HepG2 (cell line): Measurements from ENCODE around the gene ATPAF1. TPM values are rescaled to one million over a fixed set of nuclear protein-coding genes. Genes with fewer than 3 reads are reported as not detected.

Source experiments
- ATAC-seq: fragments of 200-7000 bp; cut with Tn5 transposase; 3 replicates; pipeline ENCODE4 v1.9.1; 2020; ENCODE audit warnings: mild to moderate bottlenecking, moderate library complexity
- BruUV-seq: library from RNA; stranded (reverse); fragments of 400-500 nt; replicated peaks from 2 replicates; lab custom pipeline; 2021; lab: Mats Ljungman, UMichigan
- CTCF ChIA-PET: fragments of 300-600 bp; formaldehyde crosslinking; extraction: SDS; loops from one replicate; lab custom pipeline; 2021; ENCODE audit warnings: low total read pairs, inconsistent platforms, low intra/inter-chr PET ratio; lab: Yijun Ruan, JAX
- POLR2A ChIA-PET: fragments of 350-600 bp; sonication (Branson Sonifier 250); formaldehyde crosslinking; loops from one replicate; lab custom pipeline; 2020; ENCODE audit warnings: antibody characterized with exemption, inconsistent platforms; lab: Yijun Ruan, JAX
- DNase-seq: peaks from one replicate; pipeline ENCODE4 v3.0.0-alpha.2; 2015; ENCODE audit warnings: low spot score
- FAIRE-seq: peaks from 3 replicates; lab custom pipeline; 2011; peaks lifted over from hg19 to GRCh38; lab: Jason Lieb, UNC
- H2AFZ ChIP-seq: one replicate; pipeline ENCODE4 v1.6.1; 2011; ENCODE audit warnings: low read length, inconsistent platforms
- H3K27ac ChIP-seq: fragments of 300-600 bp; 3 replicates; pipeline ENCODE4 v1.8.0; 2011; ENCODE audit warnings: mixed run types, mild to moderate bottlenecking, mixed read lengths, low read length, inconsistent platforms; ENCODE audit not compliant: insufficient read depth; ENCODE audit errors: extremely low read length
- H3K27me3 ChIP-seq, 2 experiments: fragments of 200-600 bp in 1 of 2; 2 replicates in 1 of 2; 3 replicates in 1 of 2; pipeline versions ENCODE4 v1.6.0 to v1.8.0; 2011; ENCODE audit warnings: low read length in 2 of 2, mild to moderate bottlenecking in 2 of 2, moderate library complexity in 2 of 2, inconsistent platforms in 1 of 2; ENCODE audit not compliant: insufficient read depth in 2 of 2, control insufficient read depth in 1 of 2
- H3K36me3 ChIP-seq, 2 experiments: fragments of 200-600 bp in 1 of 2; replicated peaks in 1 of 2; 2 replicates in 1 of 2; 3 replicates in 1 of 2; pipeline versions ENCODE4 v1.5.1 to v1.8.0; 2011; ENCODE audit warnings: low read length in 2 of 2, inconsistent platforms in 1 of 2; ENCODE audit not compliant: insufficient read depth in 2 of 2, control insufficient read depth in 1 of 2
- H3K4me1 ChIP-seq: 2 replicates; pipeline ENCODE4 v1.5.1; 2012; ENCODE audit warnings: low read length, inconsistent platforms; ENCODE audit not compliant: insufficient read depth
- H3K4me2 ChIP-seq: 2 replicates; pipeline ENCODE4 v1.6.0; 2011; ENCODE audit warnings: low read depth, low read length, inconsistent platforms
- H3K4me3 ChIP-seq, 3 experiments: fragments of 200-600 bp in 1 of 3; sonication (generic), shearing (Covaris generic) in 1 of 3; replicated peaks in 1 of 3; 2 replicates each; pipeline ENCODE4 v1.5.1; 2011 to 2016; ENCODE audit warnings: low read length in 3 of 3, inconsistent platforms in 2 of 3, low read depth in 2 of 3, mild to moderate bottlenecking in 2 of 3, control low read depth in 1 of 3, mixed read lengths in 1 of 3; ENCODE audit not compliant: insufficient read depth in 1 of 3
- H3K79me2 ChIP-seq: one replicate; pipeline ENCODE4 v1.6.1; 2011; ENCODE audit warnings: low read length, inconsistent platforms; ENCODE audit not compliant: insufficient read depth
- H3K9ac ChIP-seq: 2 replicates; pipeline ENCODE4 v1.6.0; 2011; ENCODE audit warnings: mild to moderate bottlenecking, low read depth, low read length, inconsistent platforms; ENCODE audit not compliant: insufficient read depth
- H3K9me3 ChIP-seq: 2 replicates; pipeline ENCODE4 v1.5.1; 2012; ENCODE audit warnings: mild to moderate bottlenecking, low read length
- H4K20me1 ChIP-seq: 2 replicates; pipeline ENCODE4 v1.6.0; 2011; ENCODE audit warnings: inconsistent platforms, mild to moderate bottlenecking, low read length, moderate library complexity; ENCODE audit not compliant: insufficient read depth
- ADNP ChIP-seq: sonication (generic); formaldehyde crosslinking; IDR thresholded peaks from 2 replicates; pipeline ENCODE4 v1.4.0; 2020; ENCODE audit warnings: missing genetic modification reagents
- CBFB ChIP-seq: sonication (generic); formaldehyde crosslinking; IDR thresholded peaks from 2 replicates; pipeline ENCODE4 v1.4.0; 2020; ENCODE audit warnings: missing genetic modification reagents
- FOXK2 ChIP-seq: fragments of 450-650 bp; IDR thresholded peaks from 2 replicates; pipeline ENCODE4 v1.6.1; 2016
- HMG20A ChIP-seq: IDR thresholded peaks from 2 replicates; pipeline ENCODE4 v1.6.1; 2016; ENCODE audit warnings: borderline replicate concordance
- MTERF4 ChIP-seq: sonication (generic); formaldehyde crosslinking; IDR thresholded peaks from 2 replicates; pipeline ENCODE4 v1.8.0; 2023; ENCODE audit warnings: mild to moderate bottlenecking, missing genetic modification reagents
- RORA ChIP-seq: sonication (generic); formaldehyde crosslinking; IDR thresholded peaks from 2 replicates; pipeline ENCODE4 v1.5.0; 2020; ENCODE audit warnings: mild to moderate bottlenecking, missing genetic modification reagents, moderate library complexity
- TAF1 ChIP-seq: sonication (generic); formaldehyde crosslinking; IDR thresholded peaks from 2 replicates; pipeline ENCODE4 v1.4.0; 2020; ENCODE audit warnings: missing genetic modification reagents
- ZKSCAN1 ChIP-seq: fragments of 150-350 bp; IDR thresholded peaks from 2 replicates; pipeline ENCODE4 v1.6.1; 2014; ENCODE audit warnings: low read length
- ZNF564 ChIP-seq: sonication (generic); formaldehyde crosslinking; IDR thresholded peaks from 2 replicates; pipeline ENCODE4 v1.8.1; 2023; ENCODE audit warnings: mild to moderate bottlenecking, missing genetic modification reagents
- ZNF788 ChIP-seq: sonication (generic); formaldehyde crosslinking; IDR thresholded peaks from 2 replicates; pipeline ENCODE4 v1.5.0; 2020; ENCODE audit warnings: mild to moderate bottlenecking, missing genetic modification reagents, borderline replicate concordance
- WGBS: methylation state at CpG from one replicate; pipeline ENCODE4 v1.1.6; 2017; ENCODE audit warnings: low lambda C conversion rate; 5-methylcytosine and 5-hydroxymethylcytosine counted together
- in situ Hi-C: cut with HindIII; loops from 2 replicates; pipeline ENCODE4 v1.10.0; 2017; ENCODE audit warnings: low pct_unique_long_range_greater_than_20kb; ENCODE audit not compliant: extremely low pct_ligation_motif_present
- intact Hi-C: fragments of 100-400 bp; cut with micrococcal nuclease; formaldehyde crosslinking; loops from one replicate; pipeline ENCODE4 v1.10.0; 2022; ENCODE audit not compliant: unreplicated experiment
- polyA plus RNA-seq, 8 experiments: library from polyadenylated mRNA; depleted of rRNA in 3 of 8; stranded (reverse) in 7 of 8; unstranded in 1 of 8; fragments of >200 nt; fragmentation: Illumina TruSeq in 4 of 8; extraction: Trizol in 4 of 8; gene quantifications; 2 replicates each; pipeline versions ENCODE4 v1.2.1 to v1.2.3, GENCODE V29; 2011 to 2016; ENCODE audit warnings: low read depth in 4 of 8, missing spikeins in 1 of 8, mixed read lengths in 1 of 8; ENCODE audit not compliant: insufficient read depth in 1 of 8
- total RNA-seq, 5 experiments: library from RNA; depleted of rRNA; stranded (reverse); fragments of >200 nt; fragmentation: Illumina TruSeq; extraction: Trizol; gene quantifications; 2 replicates each; pipeline ENCODE4 v1.2.3, GENCODE V29; 2016; ENCODE audit warnings: low read depth in 1 of 5
- TF ChIP-seq, protein P1 (sequence below): sonication (generic); formaldehyde crosslinking; conservative IDR thresholded peaks from 2 replicates; pipeline ENCODE4 v1.8.0; 2022; ENCODE audit warnings: missing genetic modification reagents
- TF ChIP-seq, protein P2 (sequence below): sonication (generic); formaldehyde crosslinking; IDR thresholded peaks from 2 replicates; pipeline ENCODE4 v1.8.0; 2022; ENCODE audit warnings: mild to moderate bottlenecking, missing genetic modification reagents, moderate library complexity

The ATPAF1 gene
- total and polyA plus RNA-seq, 2 of the 13 experiments (the other 11 are each of a cell fraction or from before 2014, with no cell fraction given): 66.6 to 76.7 TPM

GRCh38 chr1:46649764-46650163 is 18.4 kb downstream of the ATPAF1 start (continued):
- TF ChIP-seq, protein P1, sequence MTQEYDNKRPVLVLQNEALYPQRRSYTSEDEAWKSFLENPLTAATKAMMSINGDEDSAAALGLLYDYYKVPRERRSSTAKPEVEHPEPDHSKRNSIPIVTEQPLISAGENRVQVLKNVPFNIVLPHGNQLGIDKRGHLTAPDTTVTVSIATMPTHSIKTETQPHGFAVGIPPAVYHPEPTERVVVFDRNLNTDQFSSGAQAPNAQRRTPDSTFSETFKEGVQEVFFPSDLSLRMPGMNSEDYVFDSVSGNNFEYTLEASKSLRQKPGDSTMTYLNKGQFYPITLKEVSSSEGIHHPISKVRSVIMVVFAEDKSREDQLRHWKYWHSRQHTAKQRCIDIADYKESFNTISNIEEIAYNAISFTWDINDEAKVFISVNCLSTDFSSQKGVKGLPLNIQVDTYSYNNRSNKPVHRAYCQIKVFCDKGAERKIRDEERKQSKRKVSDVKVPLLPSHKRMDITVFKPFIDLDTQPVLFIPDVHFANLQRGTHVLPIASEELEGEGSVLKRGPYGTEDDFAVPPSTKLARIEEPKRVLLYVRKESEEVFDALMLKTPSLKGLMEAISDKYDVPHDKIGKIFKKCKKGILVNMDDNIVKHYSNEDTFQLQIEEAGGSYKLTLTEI (CRISPR knock-in tag): no peak

GRCh38 chr1:46647611-46648010 is 20.6 kb downstream of the ATPAF1 start:
- Histone ChIP-seq H2AFZ (no peak overlapping the region), H3K4me3 (no peak overlapping the region), H3K9me3 (no peaks in the 10 kb centered on the region; the same call in 1 of the 2 replicates), H4K20me1 (no peaks in the 10 kb centered on the region), H3K4me1 (peaks cover 13% of the 10 kb centered on the region), H3K4me2 (no peak overlapping the region), H3K79me2 (no peaks in the 10 kb centered on the region), H3K27ac (no peak overlapping the region), H3K9ac (no peak overlapping the region), H3K36me3 (peaks cover 3 to 35% of the 10 kb centered on the region in 2 experiments), H3K27me3 (no peaks in the 10 kb centered on the region; a peak in 1 of 5 replicates)
- BruUV-seq: no TSS peak
- TF ChIP-seq, protein P2, sequence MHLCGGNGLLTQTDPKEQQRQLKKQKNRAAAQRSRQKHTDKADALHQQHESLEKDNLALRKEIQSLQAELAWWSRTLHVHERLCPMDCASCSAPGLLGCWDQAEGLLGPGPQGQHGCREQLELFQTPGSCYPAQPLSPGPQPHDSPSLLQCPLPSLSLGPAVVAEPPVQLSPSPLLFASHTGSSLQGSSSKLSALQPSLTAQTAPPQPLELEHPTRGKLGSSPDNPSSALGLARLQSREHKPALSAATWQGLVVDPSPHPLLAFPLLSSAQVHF (CRISPR knock-in tag): no peak
- TF ChIP-seq TAF1 (CRISPR knock-in tag) (no peak), RORA (CRISPR knock-in tag) (no peak), FOXK2 (no peak), ZNF788 (CRISPR knock-in tag) (no peak), ZNF564 (CRISPR knock-in tag) (no peak), ZKSCAN1 (no peak), HMG20A (CRISPR knock-in tag) (no peak), MTERF4 (no peak), ADNP (CRISPR knock-in tag) (no peak), CBFB (CRISPR knock-in tag) (no peak)
- FAIRE-seq (no peak), ATAC-seq (no peak), DNase-seq (no peak)
- ChIA-PET POLR2A (no interaction called here), CTCF (no interaction called here)
- in situ Hi-C loops: no loop called here
- intact Hi-C loops: no loop called here
- 97% methylated on average over 3 of the region's 3 CpGs for WGBS
